ENCODE results near the gene FKBP15.

DNA sequence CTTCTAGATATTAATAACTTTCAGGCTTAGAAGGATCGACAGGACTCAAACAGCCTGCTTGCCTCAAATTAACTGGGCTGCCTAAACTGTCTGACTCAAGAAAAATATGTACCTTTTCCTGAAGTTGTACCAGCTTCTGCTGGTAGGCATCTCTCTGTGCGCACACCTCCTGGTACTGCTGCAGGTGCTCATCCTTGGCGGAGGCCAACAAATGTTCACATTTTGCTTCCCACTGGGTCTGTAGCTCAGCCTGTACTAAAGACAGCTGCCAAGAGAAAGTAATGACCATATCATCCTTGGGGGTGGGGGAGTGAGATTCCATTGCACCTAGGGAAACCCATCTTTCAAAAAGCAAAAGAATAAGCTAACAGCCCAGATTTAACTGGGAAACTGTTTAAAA, 47.7 kb downstream of the FKBP15 start:
- TF ChIP-seq, protein P1, sequence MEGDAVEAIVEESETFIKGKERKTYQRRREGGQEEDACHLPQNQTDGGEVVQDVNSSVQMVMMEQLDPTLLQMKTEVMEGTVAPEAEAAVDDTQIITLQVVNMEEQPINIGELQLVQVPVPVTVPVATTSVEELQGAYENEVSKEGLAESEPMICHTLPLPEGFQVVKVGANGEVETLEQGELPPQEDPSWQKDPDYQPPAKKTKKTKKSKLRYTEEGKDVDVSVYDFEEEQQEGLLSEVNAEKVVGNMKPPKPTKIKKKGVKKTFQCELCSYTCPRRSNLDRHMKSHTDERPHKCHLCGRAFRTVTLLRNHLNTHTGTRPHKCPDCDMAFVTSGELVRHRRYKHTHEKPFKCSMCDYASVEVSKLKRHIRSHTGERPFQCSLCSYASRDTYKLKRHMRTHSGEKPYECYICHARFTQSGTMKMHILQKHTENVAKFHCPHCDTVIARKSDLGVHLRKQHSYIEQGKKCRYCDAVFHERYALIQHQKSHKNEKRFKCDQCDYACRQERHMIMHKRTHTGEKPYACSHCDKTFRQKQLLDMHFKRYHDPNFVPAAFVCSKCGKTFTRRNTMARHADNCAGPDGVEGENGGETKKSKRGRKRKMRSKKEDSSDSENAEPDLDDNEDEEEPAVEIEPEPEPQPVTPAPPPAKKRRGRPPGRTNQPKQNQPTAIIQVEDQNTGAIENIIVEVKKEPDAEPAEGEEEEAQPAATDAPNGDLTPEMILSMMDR (IDR thresholded peaks at IDR 0.05), result no peak
- TF ChIP-seq POLR2A (IDR thresholded peaks at IDR 0.05), result no peak

All from adrenal gland (tissue), 5 donors.